ENCODE results near the gene PTGDR.

Gene PTGDR

DNA sequence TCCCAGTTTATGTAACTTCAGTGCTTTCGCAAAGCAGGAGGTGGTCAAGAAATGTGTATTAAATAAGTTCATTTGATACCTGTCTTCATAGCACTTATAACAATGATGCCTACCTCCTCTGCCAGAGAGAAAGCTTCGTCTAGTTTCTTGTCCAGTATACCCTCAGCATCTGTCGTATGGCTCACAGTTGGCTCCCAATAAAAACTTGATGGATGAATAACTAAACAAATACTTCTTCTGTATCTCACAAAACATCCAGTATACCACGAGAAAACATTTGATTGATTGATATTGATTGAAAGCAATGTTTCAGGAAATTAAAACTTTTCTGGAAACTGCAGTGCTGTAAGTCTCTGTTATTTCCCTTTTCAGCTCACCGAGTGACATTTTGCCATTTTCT is 26.9 kb upstream of the PTGDR start:
- no peak for TF ChIP-seq REST (IDR thresholded peaks at IDR 0.05; ENCODE audit: insufficient read depth in 1 of 2, low read depth in 2 of 2, low read length in 2 of 2)
- TF ChIP-seq SIN3A (IDR thresholded peaks at IDR 0.05; ENCODE audit: borderline replicate concordance, insufficient read depth, low read length) = no peak
- no peak for TF ChIP-seq TAF1 (IDR thresholded peaks at IDR 0.05; ENCODE audit: borderline replicate concordance, insufficient read depth, low read length)
- no peak for TF ChIP-seq POLR2AphosphoS5 (IDR thresholded peaks at IDR 0.05; ENCODE audit: low read depth, low read length)
- no peak for TF ChIP-seq FOXP2 (optimal IDR thresholded peaks at IDR 0.05; ENCODE audit: borderline replicate concordance, extremely low read depth, extremely low read length, insufficient read depth)

- TF ChIP-seq SIN3A (IDR thresholded peaks at IDR 0.05; ENCODE audit: borderline replicate concordance, insufficient read depth, low read length) = no peak
- TF ChIP-seq FOXP2 (optimal IDR thresholded peaks at IDR 0.05; ENCODE audit: borderline replicate concordance, extremely low read depth, extremely low read length, insufficient read depth) = no peak
- no peak for TF ChIP-seq POLR2AphosphoS5 (IDR thresholded peaks at IDR 0.05; ENCODE audit: low read depth, low read length)
- no peak for TF ChIP-seq REST (IDR thresholded peaks at IDR 0.05; ENCODE audit: insufficient read depth in 1 of 2, low read depth in 2 of 2, low read length in 2 of 2)
- no peak for TF ChIP-seq TAF1 (IDR thresholded peaks at IDR 0.05; ENCODE audit: borderline replicate concordance, insufficient read depth, low read length)
These were observed 26.3 kb upstream of the PTGDR start for GRCh38 chr14:52241087-52241793.

GRCh38 chr14:52244328-52244727 is 23.2 kb upstream of the PTGDR start:
- TF ChIP-seq POLR2AphosphoS5 (IDR thresholded peaks at IDR 0.05; ENCODE audit: low read depth, low read length) = no peak
- TF ChIP-seq REST (IDR thresholded peaks at IDR 0.05; ENCODE audit: insufficient read depth in 1 of 2, low read depth in 2 of 2, low read length in 2 of 2) = no peak
- TF ChIP-seq FOXP2 (optimal IDR thresholded peaks at IDR 0.05; ENCODE audit: borderline replicate concordance, extremely low read depth, extremely low read length, insufficient read depth) = no peak
- no peak for TF ChIP-seq TAF1 (IDR thresholded peaks at IDR 0.05; ENCODE audit: borderline replicate concordance, insufficient read depth, low read length)
- TF ChIP-seq SIN3A (IDR thresholded peaks at IDR 0.05; ENCODE audit: borderline replicate concordance, insufficient read depth, low read length) = no peak

DNA sequence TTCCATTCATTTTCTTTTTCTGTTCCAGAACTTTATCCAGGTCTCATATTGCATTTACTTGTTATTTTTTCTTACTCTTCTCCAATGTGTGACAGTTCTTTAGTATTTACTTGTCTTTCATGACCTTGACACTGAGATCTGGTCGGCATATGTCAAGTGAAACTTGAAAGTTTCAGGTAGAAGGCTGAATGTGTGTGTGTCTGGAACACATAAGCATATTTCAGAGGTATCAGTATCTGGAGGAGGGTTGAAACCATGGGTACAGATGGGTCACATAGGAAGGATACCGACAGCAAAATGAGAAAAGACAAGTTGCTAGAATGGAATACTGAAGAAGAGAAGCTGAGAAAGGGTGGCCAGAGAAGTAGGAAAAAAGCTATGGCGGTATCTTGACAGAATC is 22.5 kb upstream of the PTGDR start:
- TF ChIP-seq TAF1 (IDR thresholded peaks at IDR 0.05; ENCODE audit: borderline replicate concordance, insufficient read depth, low read length) = no peak
- no peak for TF ChIP-seq POLR2AphosphoS5 (IDR thresholded peaks at IDR 0.05; ENCODE audit: low read depth, low read length)
- TF ChIP-seq REST (IDR thresholded peaks at IDR 0.05; ENCODE audit: insufficient read depth in 1 of 2, low read depth in 2 of 2, low read length in 2 of 2) = no peak
- no peak for TF ChIP-seq SIN3A (IDR thresholded peaks at IDR 0.05; ENCODE audit: borderline replicate concordance, insufficient read depth, low read length)
- no peak for TF ChIP-seq FOXP2 (optimal IDR thresholded peaks at IDR 0.05; ENCODE audit: borderline replicate concordance, extremely low read depth, extremely low read length, insufficient read depth)
